ENCODE data around the gene OLFML2B. TPM values are rescaled to one million over a fixed set of nuclear protein-coding genes. Genes with fewer than 3 reads are reported as not detected.
A peak's percentile ranks its signal among the peaks of the same experiment; 100 is the strongest.

The OLFML2B gene
- total RNA-seq: 17.5 TPM
- long read RNA-seq, transcript OLFML2B-201 (8 exons, 3,160 nt): major isoform, 41 of 53 reads
- long read RNA-seq, partial matches to known transcripts: 3 of 53 reads
- long read RNA-seq, other reads (novel, unspliced or antisense): 7 of 53 reads

- peak; percentile 90 for ATAC-seq
- peak within 1 kb of the TSS; percentile 75 for H3K4me3 ChIP-seq
- H3K9me3 ChIP-seq: no peaks in the 10 kb centered on the region
- H3K27ac ChIP-seq: peak within 1 kb of the TSS; percentile 28
- peaks cover 28% of the 10 kb centered on the region for H3K4me1 ChIP-seq
- H3K36me3 ChIP-seq: no peaks in the 10 kb centered on the region
- DNase-seq: peak; percentile 85
- H3K27me3 ChIP-seq: peaks cover 10% of the 10 kb centered on the region
- intact Hi-C loops (cut with DNase I): no loop called here
- TF ChIP-seq CTCF (IDR thresholded peaks at IDR 0.05): peak; percentile 33
Measured at GRCh38 chr1:162023547-162024501, at the start of gene OLFML2B. OLFML2B (minus strand) TSS chr1:162023869; CDS start chr1:162023430, 439 bp downstream.

GRCh38 chr1:162072740-162073139 lies 49.1 kb upstream of the OLFML2B start:
- peaks cover 9% of the 10 kb centered on the region for H3K4me1 ChIP-seq
- no peaks in the 10 kb centered on the region for H3K36me3 ChIP-seq
- no peaks in the 10 kb centered on the region for H3K9me3 ChIP-seq
- ATAC-seq (no peak), DNase-seq (no peak)
- TF ChIP-seq CTCF (IDR thresholded peaks at IDR 0.05): no peak
- H3K4me3 ChIP-seq: no peak overlapping the region
- H3K27me3 ChIP-seq: peaks cover 13% of the 10 kb centered on the region
- H3K27ac ChIP-seq: no peak overlapping the region
- intact Hi-C loops (cut with DNase I): no loop called here

- intact Hi-C loops (cut with DNase I): no loop called here
- ATAC-seq: no peak
- H3K4me3 ChIP-seq: peak overlapping the region; percentile 66
Measured at GRCh38 chr1:162070825-162071224, 47.2 kb upstream of the OLFML2B start.

GRCh38 chr1:162070094-162070748 lies 46.6 kb upstream of the OLFML2B start:
- no peak overlapping the region for H3K27ac ChIP-seq

More at GRCh38 chr1:162070825-162071224, 47.2 kb upstream of the OLFML2B start:
- Histone ChIP-seq H3K27me3 (peaks cover 13% of the 10 kb centered on the region), H3K4me1 (peaks cover 9% of the 10 kb centered on the region), H3K27ac (no peak overlapping the region), H3K36me3 (no peaks in the 10 kb centered on the region), H3K9me3 (no peaks in the 10 kb centered on the region)
- no peak for TF ChIP-seq CTCF (IDR thresholded peaks at IDR 0.05)
- no peak for DNase-seq

More at GRCh38 chr1:162070094-162070748, 46.6 kb upstream of the OLFML2B start:
- intact Hi-C loops (cut with DNase I): no loop called here
- peak; percentile 65 for DNase-seq
- Histone ChIP-seq H3K36me3 (no peaks in the 10 kb centered on the region), H3K27me3 (peaks cover 18% of the 10 kb centered on the region), H3K9me3 (no peaks in the 10 kb centered on the region), H3K4me1 (peaks cover 9% of the 10 kb centered on the region), H3K4me3 (peak overlapping the region; percentile 66)
- TF ChIP-seq CTCF (IDR thresholded peaks at IDR 0.05): no peak
- peak; percentile 68 for ATAC-seq

Data from upper lobe of right lung (tissue), 1 donor.